ENCODE results near the gene ANP32A.

DNA sequence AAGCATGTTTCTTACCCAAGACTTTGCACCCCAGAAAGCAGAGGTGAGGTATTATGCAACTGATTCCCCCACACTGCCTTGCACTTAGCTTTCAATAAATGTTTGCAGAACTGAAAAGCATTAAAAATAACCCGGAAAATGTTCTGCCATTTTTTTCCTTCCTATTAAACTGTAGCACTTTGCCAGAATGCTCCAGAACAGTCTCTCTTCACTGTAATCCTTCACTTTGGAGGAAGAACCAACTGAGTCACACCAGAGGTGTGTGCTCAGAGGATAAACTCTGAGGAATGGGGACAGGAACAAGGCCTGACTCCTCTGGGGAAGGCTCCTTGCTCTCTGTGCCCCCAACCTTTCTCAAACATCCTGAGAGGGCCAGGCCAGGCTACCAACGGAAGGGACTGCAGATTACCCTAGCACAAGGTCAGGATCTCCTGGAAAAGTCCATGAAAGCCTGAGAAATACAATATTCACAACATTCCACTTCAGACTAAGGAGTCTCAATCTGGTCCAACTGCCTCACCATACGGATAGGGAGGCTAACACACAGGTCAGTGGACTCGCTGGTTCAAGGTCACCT lies 19.0 kb downstream of the ANP32A start:
- no peak for TF ChIP-seq YY1 (IDR thresholded peaks at IDR 0.05; ENCODE audit: insufficient read depth, insufficient read length)
- TF ChIP-seq SUZ12 (IDR thresholded peaks at IDR 0.05; ENCODE audit: extremely low read depth, insufficient read depth, insufficient read length) = no peak
